GM12878 (cell line): ENCODE data around the gene ABCB10.

Experiments used
- ATF2 ChIP-seq: IDR thresholded peaks from 2 replicates; pipeline ENCODE4 v1.6.1; 2012; ENCODE audit warnings: low read length, inconsistent platforms
- BRCA1 ChIP-seq: IDR thresholded peaks from 2 replicates; pipeline ENCODE4 v1.6.1; 2011; ENCODE audit warnings: low read depth, low read length, improper control_type of control experiment
- CHD4 ChIP-seq: fragments of 200-600 bp; sonication (generic); IDR thresholded peaks from 2 replicates; pipeline ENCODE4 v1.6.1; 2016; ENCODE audit warnings: mild to moderate bottlenecking
- CTCF ChIP-seq, 3 experiments: IDR thresholded peaks in 2 of 3; conservative IDR thresholded peaks in 1 of 3; 2 replicates each; pipeline ENCODE4 v1.5.1; 2011; ENCODE audit warnings: low read depth in 3 of 3, low read length in 3 of 3, mild to moderate bottlenecking in 3 of 3, control low read depth in 2 of 3, moderate library complexity in 2 of 3, inconsistent platforms in 1 of 3, mixed read lengths in 1 of 3; ENCODE audit not compliant: control insufficient read depth in 2 of 3, insufficient read depth in 1 of 3; ENCODE audit errors: extremely low read depth in 1 of 3
- FOXM1 ChIP-seq: IDR thresholded peaks from 2 replicates; pipeline ENCODE4 v1.6.1; 2012; ENCODE audit warnings: low read depth, mild to moderate bottlenecking, inconsistent platforms, low read length, moderate library complexity
- NR2C2 ChIP-seq: IDR thresholded peaks from 2 replicates; pipeline ENCODE4 v1.6.1; 2011; ENCODE audit warnings: borderline replicate concordance, low read depth; ENCODE audit not compliant: control insufficient read depth, insufficient read length
- PKNOX1 ChIP-seq: fragments of 450-650 bp; IDR thresholded peaks from 2 replicates; pipeline ENCODE4 v1.6.1; 2016; ENCODE audit warnings: mild to moderate bottlenecking
- POLR2A ChIP-seq: IDR thresholded peaks from 2 replicates; pipeline ENCODE4 v1.6.1; 2011; ENCODE audit warnings: low read depth, mild to moderate bottlenecking, low read length
- POLR2AphosphoS5 ChIP-seq: IDR thresholded peaks from 2 replicates; pipeline ENCODE4 v1.6.1; 2011; ENCODE audit warnings: mild to moderate bottlenecking, low read length, inconsistent platforms
- RAD21 ChIP-seq: IDR thresholded peaks from 2 replicates; pipeline ENCODE4 v1.6.1; 2011; ENCODE audit warnings: mild to moderate bottlenecking, low read depth, low read length, moderate library complexity; ENCODE audit not compliant: insufficient read depth
- RFX5 ChIP-seq: IDR thresholded peaks from 2 replicates; pipeline ENCODE4 v1.6.1; 2011; ENCODE audit warnings: low read depth, low read length, improper control_type of control experiment
- SMC3 ChIP-seq: IDR thresholded peaks from 2 replicates; pipeline ENCODE4 v1.6.1; 2011; ENCODE audit warnings: low read length, improper control_type of control experiment, borderline replicate concordance
- TCF7 ChIP-seq: IDR thresholded peaks from 2 replicates; pipeline ENCODE4 v1.6.1; 2014; ENCODE audit warnings: antibody characterized with exemption, borderline replicate concordance

- TF ChIP-seq ATF2 (no peak), SMC3 (no peak), RFX5 (no peak), NR2C2 (no peak), CTCF (IDR thresholded peaks at IDR 0.05 in 2 of 3, conservative IDR thresholded peaks at IDR 0.05 in 1 of 3; ENCODE audit: control insufficient read depth in 2 of 3, extremely low read depth in 1 of 3, insufficient read depth in 1 of 3, low read depth in 3 of 3, low read length in 3 of 3) (no peak), PKNOX1 (no peak), TCF7 (no peak), FOXM1 (no peak), POLR2AphosphoS5 (no peak), CHD4 (no peak), RAD21 (no peak), POLR2A (no peak), BRCA1 (no peak)
Observed at GRCh38 chr1:229547542-229547941, 11.0 kb downstream of the ABCB10 start.
